ENCODE results near the gene VTA1. TPM values are rescaled to one million over a fixed set of nuclear protein-coding genes. Genes with fewer than 3 reads are reported as not detected.
A peak's percentile ranks its signal among the peaks of the same experiment; 100 is the strongest.
"Not testable (repeated sequence)": the region's sequence is repeated elsewhere in the genome, so short reads cannot be mapped to it uniquely, and the experiment has no call there.

The VTA1 gene
- total RNA-seq, 1 experiment from 2014 or later, result 67.8 TPM

- H3K79me2 ChIP-seq (ENCODE audit: insufficient read depth, low read length); H3K9me2 ChIP-seq (ENCODE audit: insufficient read depth); RAD21 ChIA-PET (ENCODE audit: low non-redundant PET in 1 of 2, low total read pairs in 2 of 2, uncharacterized antibody in 2 of 2, unreplicated experiment in 2 of 2); H3K27me3 ChIP-seq (ENCODE audit: insufficient read depth, low read length); H3K36me3 ChIP-seq (ENCODE audit: control insufficient read depth in 1 of 2, insufficient read depth in 2 of 2, low read length in 2 of 2); H3K9me3 ChIP-seq (ENCODE audit: control insufficient read depth in 1 of 2, insufficient read depth in 1 of 2, low read depth in 1 of 2, low read length in 2 of 2); H3K9ac ChIP-seq (ENCODE audit: low read length); intact Hi-C loops (cut with micrococcal nuclease); POLR2A ChIA-PET; H3K4me1 ChIP-seq (ENCODE audit: control insufficient read depth in 1 of 2, insufficient read depth in 2 of 2, low read length in 2 of 2); H4K20me1 ChIP-seq (ENCODE audit: insufficient read depth); H3K4me2 ChIP-seq (ENCODE audit: low read length); BruUV-seq (replicated peaks); H3K4me3 ChIP-seq (replicated peaks in 1 of 2; ENCODE audit: low read depth in 1 of 2, low read length in 2 of 2); H2AFZ ChIP-seq (ENCODE audit: low read depth, low read length, poor library complexity, severe bottlenecking); H3K27ac ChIP-seq (ENCODE audit: low read depth, low read length): not testable (repeated sequence)
- CTCF ChIA-PET, result interaction anchor here (1.0 to 1.5 kb wide), 2 partner anchors 25 to 242 kb away, joined by 3 to 6 read pairs; no protein-coding TSS in a partner anchor
- DNase-seq (ENCODE audit: low read depth, low spot score), result peak; percentile 7
- peak; percentile 77 for ATAC-seq
- TF ChIP-seq RAD21 (IDR thresholded peaks at IDR 0.05; ENCODE audit: low read depth) (peak; percentile 31), CTCF (IDR thresholded peaks at IDR 0.05 in 2 of 3, conservative IDR thresholded peaks at IDR 0.05 in 1 of 3; ENCODE audit: borderline replicate concordance in 1 of 3, insufficient read depth in 1 of 3, low read depth in 2 of 3, low read length in 2 of 3) (peak in 2 of 3 experiments; percentile 22 to 30; a peak in 3 of 6 replicates)
Observed at GRCh38 chr6:142232206-142233044, 85.4 kb downstream of the VTA1 start.

GRCh38 chr6:142233945-142234682 lies 87.1 kb downstream of the VTA1 start:
- H3K9me2 ChIP-seq (ENCODE audit: insufficient read depth), result no peaks in the 10 kb centered on the region
- TF ChIP-seq, protein P1, sequence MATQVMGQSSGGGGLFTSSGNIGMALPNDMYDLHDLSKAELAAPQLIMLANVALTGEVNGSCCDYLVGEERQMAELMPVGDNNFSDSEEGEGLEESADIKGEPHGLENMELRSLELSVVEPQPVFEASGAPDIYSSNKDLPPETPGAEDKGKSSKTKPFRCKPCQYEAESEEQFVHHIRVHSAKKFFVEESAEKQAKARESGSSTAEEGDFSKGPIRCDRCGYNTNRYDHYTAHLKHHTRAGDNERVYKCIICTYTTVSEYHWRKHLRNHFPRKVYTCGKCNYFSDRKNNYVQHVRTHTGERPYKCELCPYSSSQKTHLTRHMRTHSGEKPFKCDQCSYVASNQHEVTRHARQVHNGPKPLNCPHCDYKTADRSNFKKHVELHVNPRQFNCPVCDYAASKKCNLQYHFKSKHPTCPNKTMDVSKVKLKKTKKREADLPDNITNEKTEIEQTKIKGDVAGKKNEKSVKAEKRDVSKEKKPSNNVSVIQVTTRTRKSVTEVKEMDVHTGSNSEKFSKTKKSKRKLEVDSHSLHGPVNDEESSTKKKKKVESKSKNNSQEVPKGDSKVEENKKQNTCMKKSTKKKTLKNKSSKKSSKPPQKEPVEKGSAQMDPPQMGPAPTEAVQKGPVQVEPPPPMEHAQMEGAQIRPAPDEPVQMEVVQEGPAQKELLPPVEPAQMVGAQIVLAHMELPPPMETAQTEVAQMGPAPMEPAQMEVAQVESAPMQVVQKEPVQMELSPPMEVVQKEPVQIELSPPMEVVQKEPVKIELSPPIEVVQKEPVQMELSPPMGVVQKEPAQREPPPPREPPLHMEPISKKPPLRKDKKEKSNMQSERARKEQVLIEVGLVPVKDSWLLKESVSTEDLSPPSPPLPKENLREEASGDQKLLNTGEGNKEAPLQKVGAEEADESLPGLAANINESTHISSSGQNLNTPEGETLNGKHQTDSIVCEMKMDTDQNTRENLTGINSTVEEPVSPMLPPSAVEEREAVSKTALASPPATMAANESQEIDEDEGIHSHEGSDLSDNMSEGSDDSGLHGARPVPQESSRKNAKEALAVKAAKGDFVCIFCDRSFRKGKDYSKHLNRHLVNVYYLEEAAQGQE (IDR thresholded peaks at IDR 0.05; ENCODE audit: low read depth), result no peak
- POLR2A ChIA-PET, result no interaction called here
- no peak overlapping the region for H3K4me3 ChIP-seq (replicated peaks in 1 of 2; ENCODE audit: low read depth in 1 of 2, low read length in 2 of 2)
- H3K27me3 ChIP-seq (ENCODE audit: insufficient read depth, low read length), result no peaks in the 10 kb centered on the region
- H2AFZ ChIP-seq (ENCODE audit: low read depth, low read length, poor library complexity, severe bottlenecking), result no peak overlapping the region
- H3K36me3 ChIP-seq (ENCODE audit: control insufficient read depth in 1 of 2, insufficient read depth in 2 of 2, low read length in 2 of 2), result no peaks in the 10 kb centered on the region
- RAD21 ChIA-PET (ENCODE audit: low non-redundant PET in 1 of 2, low total read pairs in 2 of 2, uncharacterized antibody in 2 of 2, unreplicated experiment in 2 of 2), result no interaction called here
- H3K4me1 ChIP-seq (ENCODE audit: control insufficient read depth in 1 of 2, insufficient read depth in 2 of 2, low read length in 2 of 2), result no peaks in the 10 kb centered on the region
- H3K9ac ChIP-seq (ENCODE audit: low read length), result no peak overlapping the region
- H4K20me1 ChIP-seq (ENCODE audit: insufficient read depth), result no peaks in the 10 kb centered on the region
- ATAC-seq (no peak), DNase-seq (ENCODE audit: low read depth, low spot score) (no peak)
- intact Hi-C loops (cut with micrococcal nuclease), result no loop called here
- no peak overlapping the region for H3K27ac ChIP-seq (ENCODE audit: low read depth, low read length)
- H3K9me3 ChIP-seq (ENCODE audit: control insufficient read depth in 1 of 2, insufficient read depth in 1 of 2, low read depth in 1 of 2, low read length in 2 of 2), result no peaks in the 10 kb centered on the region
- H3K79me2 ChIP-seq (ENCODE audit: insufficient read depth, low read length), result no peaks in the 10 kb centered on the region
- CTCF ChIA-PET, result no interaction called here
- BruUV-seq (replicated peaks), result no TSS peak
- no peak overlapping the region for H3K4me2 ChIP-seq (ENCODE audit: low read length)

Data from HCT116 (cell line).